Measurements from ENCODE around the gene TTC1.

DNA sequence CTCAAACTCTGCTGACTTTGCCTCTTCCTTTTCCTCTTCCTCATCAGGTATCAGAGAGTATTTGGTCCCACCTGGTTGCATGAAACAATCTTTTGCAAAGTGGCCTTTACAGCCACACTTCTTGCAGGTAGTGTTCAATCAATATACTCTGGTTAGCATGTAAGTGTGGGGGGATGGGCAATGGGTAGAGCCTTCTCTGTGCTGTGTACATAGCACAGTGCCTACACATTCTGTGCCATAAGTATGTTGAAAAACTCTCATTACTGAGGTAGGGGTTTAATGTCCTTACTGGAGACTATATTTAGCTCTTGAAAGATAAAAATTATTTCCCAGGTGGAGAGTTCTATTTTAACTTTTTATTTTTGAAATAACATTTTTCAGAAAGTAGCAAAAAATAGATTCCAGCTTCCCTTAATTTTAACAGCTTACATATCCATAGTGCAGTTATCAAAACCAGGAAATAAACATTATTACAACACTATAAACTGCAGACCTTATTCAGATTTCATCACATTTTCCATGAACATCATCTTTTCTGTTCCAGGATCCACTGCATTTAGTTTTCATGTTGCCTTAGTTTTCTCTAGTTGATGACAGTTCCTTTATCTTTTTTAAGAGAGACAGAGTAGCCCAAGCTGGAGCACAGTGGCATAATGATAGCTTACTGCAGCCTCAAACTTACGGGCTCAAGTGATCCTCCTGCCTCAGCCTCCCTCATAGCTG lies 15.1 kb downstream of the TTC1 start:
- TF ChIP-seq, protein P1, sequence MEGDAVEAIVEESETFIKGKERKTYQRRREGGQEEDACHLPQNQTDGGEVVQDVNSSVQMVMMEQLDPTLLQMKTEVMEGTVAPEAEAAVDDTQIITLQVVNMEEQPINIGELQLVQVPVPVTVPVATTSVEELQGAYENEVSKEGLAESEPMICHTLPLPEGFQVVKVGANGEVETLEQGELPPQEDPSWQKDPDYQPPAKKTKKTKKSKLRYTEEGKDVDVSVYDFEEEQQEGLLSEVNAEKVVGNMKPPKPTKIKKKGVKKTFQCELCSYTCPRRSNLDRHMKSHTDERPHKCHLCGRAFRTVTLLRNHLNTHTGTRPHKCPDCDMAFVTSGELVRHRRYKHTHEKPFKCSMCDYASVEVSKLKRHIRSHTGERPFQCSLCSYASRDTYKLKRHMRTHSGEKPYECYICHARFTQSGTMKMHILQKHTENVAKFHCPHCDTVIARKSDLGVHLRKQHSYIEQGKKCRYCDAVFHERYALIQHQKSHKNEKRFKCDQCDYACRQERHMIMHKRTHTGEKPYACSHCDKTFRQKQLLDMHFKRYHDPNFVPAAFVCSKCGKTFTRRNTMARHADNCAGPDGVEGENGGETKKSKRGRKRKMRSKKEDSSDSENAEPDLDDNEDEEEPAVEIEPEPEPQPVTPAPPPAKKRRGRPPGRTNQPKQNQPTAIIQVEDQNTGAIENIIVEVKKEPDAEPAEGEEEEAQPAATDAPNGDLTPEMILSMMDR (IDR thresholded peaks at IDR 0.05; ENCODE audit: control extremely low read depth in 1 of 3, insufficient read depth in 1 of 3, low read depth in 1 of 3, low read length in 3 of 3): no peak
- no peak for TF ChIP-seq RNF2 (IDR thresholded peaks at IDR 0.05; ENCODE audit: borderline replicate concordance, low read depth, low read length, missing control alignments, poor library complexity, severe bottlenecking)
- no peak for TF ChIP-seq POLR2A (IDR thresholded peaks at IDR 0.05; ENCODE audit: control extremely low read depth in 1 of 2, low read depth in 2 of 2, low read length in 2 of 2)
- no peak for TF ChIP-seq POLR2AphosphoS5 (IDR thresholded peaks at IDR 0.05; ENCODE audit: low read depth, low read length)

Data from H1 (cell line).